GM12891 (cell line): Measurements from ENCODE around the gene MEI4.
"Not testable (repeated sequence)": the region's sequence is repeated elsewhere in the genome, so short reads cannot be mapped to it uniquely, and the experiment has no call there.

ENCODE experiments used
- DNase-seq: peaks from one replicate; pipeline ENCODE4 v3.0.0; 2011; ENCODE audit warnings: low spot score; ENCODE audit not compliant: insufficient read length
- FAIRE-seq: peaks from 2 replicates; lab custom pipeline; 2011; peaks lifted over from hg19 to GRCh38; lab: Jason Lieb, UNC
- PAX5 ChIP-seq: IDR thresholded peaks from 2 replicates; pipeline ENCODE4 v1.6.1; 2011; ENCODE audit warnings: low read length, moderate library complexity, mild to moderate bottlenecking; ENCODE audit not compliant: insufficient read depth, severe bottlenecking
- POLR2A ChIP-seq: IDR thresholded peaks from 2 replicates; pipeline ENCODE4 v1.6.1; 2011; ENCODE audit warnings: low read depth, low read length, control low read depth
- POLR2AphosphoS5 ChIP-seq: IDR thresholded peaks from 2 replicates; pipeline ENCODE4 v1.6.1; 2011; ENCODE audit warnings: low read depth, low read length, control low read depth
- POU2F2 ChIP-seq: IDR thresholded peaks from 2 replicates; pipeline ENCODE4 v1.6.1; 2011; ENCODE audit warnings: low read depth, mild to moderate bottlenecking, control low read depth, low read length, moderate library complexity
- SPI1 ChIP-seq: IDR thresholded peaks from 2 replicates; pipeline ENCODE4 v1.6.1; 2011; ENCODE audit warnings: low read depth, low read length, control low read depth
- TAF1 ChIP-seq: IDR thresholded peaks from 2 replicates; pipeline ENCODE4 v1.6.1; 2011; ENCODE audit warnings: low read depth, low read length, control low read depth

MEI4 gene

DNA sequence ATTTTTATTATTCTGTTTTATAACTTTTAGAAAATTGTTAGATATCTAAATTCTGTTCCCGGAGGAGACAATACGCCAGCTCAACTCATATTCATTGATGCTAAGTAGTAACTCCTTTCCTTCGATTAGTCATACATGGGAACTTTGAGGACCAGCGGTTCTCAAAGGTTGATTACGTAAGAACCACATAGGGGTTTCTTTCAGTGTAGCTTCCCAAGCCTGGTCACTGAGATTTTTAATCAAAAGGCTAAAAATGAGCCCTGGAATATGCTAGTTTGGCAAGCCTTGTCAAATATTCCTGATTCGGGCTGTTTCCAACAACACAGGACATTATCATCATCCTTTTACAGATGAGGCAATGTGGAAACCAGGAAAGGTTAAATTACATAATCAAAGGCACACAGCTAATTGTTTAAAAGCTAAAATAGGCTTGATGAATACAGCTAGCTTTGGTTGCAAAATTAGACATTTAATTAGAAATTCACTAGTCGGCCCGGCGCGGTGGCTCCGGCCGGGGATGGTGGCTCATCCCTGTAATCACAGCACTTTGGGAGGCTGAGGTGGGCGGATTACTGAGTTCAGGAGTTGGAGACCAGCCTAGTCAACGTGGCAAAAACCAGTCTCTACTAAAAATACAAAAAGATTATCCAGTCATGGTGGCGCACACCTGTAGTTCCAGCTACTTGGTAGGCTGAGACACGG, 14.6 kb upstream of the MEI4 start:
- TF ChIP-seq SPI1 (no peak), POLR2AphosphoS5 (no peak), POLR2A (no peak), PAX5 (no peak)
- FAIRE-seq, result no peak
- no peak for DNase-seq

DNA sequence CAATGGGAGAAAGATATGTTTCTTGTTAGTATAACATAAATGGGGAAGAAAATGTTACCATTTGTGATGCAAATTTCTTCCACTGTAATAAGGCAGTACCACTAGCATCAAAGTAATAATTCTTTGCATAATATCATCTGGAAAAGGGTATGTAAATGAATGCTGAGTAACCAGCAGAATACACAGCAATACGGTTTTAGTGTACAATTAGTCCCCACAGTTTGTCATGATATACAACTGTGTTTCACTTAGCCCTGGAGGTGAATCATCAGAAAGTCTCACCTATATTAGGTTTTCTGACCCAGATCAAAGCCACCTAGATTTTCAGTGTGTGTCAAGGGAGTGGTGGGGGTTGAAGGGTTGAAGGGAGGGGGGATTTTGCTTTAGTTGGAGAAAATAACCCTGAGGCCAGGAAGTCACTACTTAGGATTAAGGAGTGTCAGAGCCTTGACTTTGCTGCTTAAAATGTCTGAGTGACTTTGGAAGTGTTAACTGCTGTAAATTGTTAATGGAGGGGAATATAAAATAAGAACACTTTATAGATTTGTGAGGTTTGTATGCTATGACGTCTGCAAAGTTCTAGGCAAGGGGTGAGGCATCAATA, 8.6 kb upstream of the MEI4 start:
- TF ChIP-seq PAX5, result no peak
- no peak for TF ChIP-seq TAF1
- TF ChIP-seq POU2F2, result no peak
- TF ChIP-seq POLR2A, result no peak
- no peak for TF ChIP-seq POLR2AphosphoS5
- no peak for TF ChIP-seq SPI1
- no peak for DNase-seq
- no peak for FAIRE-seq

DNA sequence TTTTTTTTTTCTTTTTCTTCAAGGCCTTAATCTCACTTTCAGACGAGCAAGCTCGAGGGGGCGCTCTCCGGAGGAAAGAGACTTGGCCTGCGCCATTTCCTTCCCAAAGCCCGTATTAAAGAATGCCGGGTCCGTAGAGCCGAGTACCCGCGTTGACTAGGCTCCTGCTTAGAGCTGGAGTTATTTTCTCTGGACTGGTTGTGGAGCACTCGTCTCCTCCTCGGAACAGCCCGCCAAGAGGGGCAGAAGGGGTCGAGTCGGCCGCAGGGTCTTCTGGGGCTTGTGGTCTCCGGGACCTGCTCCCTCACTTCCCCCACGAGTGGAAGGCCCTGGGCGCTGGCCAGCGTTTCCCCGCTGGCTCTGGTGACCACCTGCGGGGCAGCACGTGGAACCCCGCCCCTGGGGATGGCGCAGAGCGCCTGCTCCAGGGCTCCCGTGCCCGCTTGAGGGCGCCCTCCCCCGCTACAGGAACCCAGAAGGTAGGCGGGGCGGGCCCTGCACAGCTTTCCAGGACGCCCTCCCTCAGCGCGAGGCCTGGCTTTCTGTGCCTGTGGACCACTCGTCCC, 2.7 kb upstream of the MEI4 start:
- FAIRE-seq (no peak), DNase-seq (no peak)
- TF ChIP-seq POLR2AphosphoS5 (no peak), POLR2A (no peak), POU2F2 (no peak), PAX5 (no peak), TAF1 (no peak), SPI1 (no peak)

DNA sequence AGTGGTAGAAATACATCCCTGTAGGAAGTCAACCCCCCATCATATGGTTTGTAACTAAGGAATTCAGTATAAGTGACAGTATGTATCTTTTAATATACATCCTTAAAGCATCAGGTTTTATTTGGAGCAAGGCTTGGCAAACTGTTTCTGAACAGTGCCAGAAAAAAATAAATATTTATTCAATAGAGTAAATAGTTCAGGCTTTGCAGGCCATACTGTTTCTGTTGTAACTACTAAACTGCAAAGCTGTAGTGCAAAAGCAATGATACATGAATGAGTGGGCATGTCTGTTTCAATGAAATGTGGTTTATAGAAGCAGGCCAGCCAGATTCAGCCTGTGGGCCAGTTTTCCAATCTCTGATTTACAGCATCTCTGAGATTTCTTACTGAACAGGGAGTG, 977 bp downstream of the MEI4 start:
- DNase-seq (no peak), FAIRE-seq (no peak)
- TF ChIP-seq POLR2AphosphoS5, result no peak
- TF ChIP-seq TAF1, result no peak
- no peak for TF ChIP-seq POLR2A
- no peak for TF ChIP-seq SPI1
- no peak for TF ChIP-seq POU2F2
- TF ChIP-seq PAX5, result no peak

DNA sequence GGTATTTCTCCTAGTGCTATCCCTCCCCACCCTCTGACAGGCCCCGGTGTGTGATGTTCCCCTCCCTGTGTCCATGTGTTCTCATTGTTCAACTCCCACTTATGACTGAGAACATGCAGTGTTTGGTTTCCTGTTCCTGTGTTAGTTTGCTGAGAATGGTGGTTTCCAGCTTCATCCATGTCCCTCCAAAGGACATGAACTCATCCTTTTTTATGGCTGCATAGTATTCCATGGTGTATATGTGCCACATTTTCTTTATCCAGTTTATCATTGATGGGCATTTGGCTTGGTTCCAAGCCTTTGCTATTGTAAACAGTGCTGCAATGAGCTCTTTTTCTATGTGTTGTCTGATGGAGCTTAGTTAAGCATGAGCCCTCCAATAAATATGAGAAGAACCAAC, 2.2 kb downstream of the MEI4 start:
- FAIRE-seq, DNase-seq: not testable (repeated sequence)

DNA sequence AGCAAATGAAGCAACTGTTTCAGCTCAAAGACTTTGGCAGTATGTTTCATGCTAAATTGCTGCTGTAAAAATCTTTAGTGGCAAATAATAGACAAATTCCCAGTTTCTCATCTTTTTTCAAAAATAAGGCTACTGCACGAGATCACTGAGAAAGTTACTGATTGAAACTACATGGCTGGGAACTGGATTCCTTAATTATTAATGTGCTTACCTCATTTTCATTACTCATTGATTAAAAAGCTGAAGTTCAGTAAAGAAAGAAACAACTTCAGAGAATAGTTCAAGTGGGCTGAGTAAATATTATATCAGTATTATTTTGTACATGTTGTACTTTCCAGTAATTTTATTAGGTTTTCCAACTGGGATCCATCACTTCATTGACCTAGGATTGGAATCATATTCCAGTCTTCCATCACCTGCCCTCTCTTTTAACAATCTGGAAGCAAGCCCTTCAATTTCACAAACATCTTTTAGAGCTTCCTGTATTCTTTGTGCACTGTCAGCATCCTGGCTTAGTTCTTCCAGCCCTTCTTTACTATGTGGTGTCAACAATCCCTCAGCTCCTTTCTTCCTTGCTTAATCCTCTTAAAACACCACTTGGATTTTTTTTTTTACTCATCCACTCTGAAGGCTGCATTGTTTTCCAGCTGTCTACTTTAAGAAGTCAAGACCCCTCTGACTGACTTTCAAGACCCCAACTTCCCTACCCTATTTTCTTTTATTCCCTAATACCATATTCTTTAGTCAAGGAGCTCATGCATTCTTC, 4.3 kb downstream of the MEI4 start:
- DNase-seq (no peak), FAIRE-seq (no peak)

DNA sequence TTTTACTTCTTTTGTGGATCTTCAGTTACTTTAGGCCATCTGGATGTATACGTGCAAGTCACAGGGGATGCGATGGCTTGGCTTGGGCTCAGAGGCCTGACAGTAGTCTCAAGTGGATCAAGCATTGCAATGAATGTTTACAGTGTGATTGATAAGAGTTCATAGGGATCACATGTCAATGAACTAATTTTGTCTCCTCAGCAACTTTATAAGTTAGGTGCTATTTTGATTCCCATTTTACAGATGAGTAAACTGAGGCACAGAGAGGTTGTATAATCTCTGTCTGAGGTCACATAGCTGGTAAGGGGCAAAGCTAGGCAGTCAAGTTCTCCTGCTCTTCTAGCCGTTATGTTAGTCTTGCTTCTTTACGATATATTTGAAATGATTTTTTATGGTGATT, 13.5 kb downstream of the MEI4 start:
- TF ChIP-seq PAX5 (no peak), TAF1 (no peak), POLR2A (no peak), SPI1 (no peak), POLR2AphosphoS5 (no peak), POU2F2 (no peak)
- DNase-seq (no peak), FAIRE-seq (no peak)

More for the DNA sequence above, 4.3 kb downstream of the MEI4 start:
- no peak for TF ChIP-seq POLR2A

DNA sequence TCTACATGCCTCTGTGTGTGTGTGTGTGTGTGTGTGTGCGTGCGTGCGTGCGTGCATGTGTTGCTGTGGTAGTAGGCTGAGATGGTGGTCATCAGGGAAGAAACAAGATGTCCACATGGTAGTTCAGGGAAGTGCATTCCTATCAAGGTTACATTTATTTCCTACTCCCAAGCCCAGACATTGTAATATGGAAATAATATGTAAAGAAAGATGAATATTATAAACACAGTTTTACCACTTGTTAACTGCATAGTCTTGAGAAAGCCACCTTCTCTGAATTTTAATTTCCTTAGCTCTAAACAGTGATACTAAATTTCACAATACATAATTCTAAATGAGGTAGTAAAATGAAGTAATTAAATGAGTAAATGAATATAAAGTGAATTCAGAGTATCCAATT, 14.0 kb downstream of the MEI4 start:
- FAIRE-seq, result no peak
- TF ChIP-seq SPI1 (no peak), TAF1 (no peak), PAX5 (no peak), POLR2AphosphoS5 (no peak), POU2F2 (no peak), POLR2A (no peak)

DNA sequence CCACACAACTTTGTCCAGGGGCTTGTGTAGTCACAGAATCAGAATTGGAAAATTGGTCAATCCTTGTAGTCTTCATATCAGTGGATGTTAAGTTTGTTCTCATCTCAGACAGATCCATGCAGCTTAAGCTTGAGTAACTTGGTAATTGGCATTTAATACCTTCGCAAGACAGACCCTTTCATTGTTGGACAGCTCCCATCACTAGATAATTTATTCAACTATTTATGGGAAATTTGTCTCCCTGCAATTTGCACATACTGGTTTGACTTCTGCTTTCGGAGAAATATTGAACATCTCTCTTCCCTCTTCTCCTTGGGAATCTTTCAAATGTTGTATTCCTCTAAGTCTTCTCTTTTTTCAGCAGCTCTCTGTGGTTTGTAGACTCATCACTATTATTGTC, 17.1 kb downstream of the MEI4 start:
- DNase-seq (no peak), FAIRE-seq (no peak)
- no peak for TF ChIP-seq POLR2AphosphoS5
- no peak for TF ChIP-seq POLR2A
- TF ChIP-seq TAF1, result no peak
- no peak for TF ChIP-seq SPI1
- TF ChIP-seq POU2F2, result no peak
- TF ChIP-seq PAX5, result no peak

More for the DNA sequence above, 14.0 kb downstream of the MEI4 start:
- DNase-seq, result no peak
